NCI-H1436 treated with DMSO at 0.1 percent for 48 hours (cell line): ENCODE measurements around the gene PREP.

Experiments
- DNase-seq: peaks from one replicate; lab custom pipeline; 2025; lab: John Stamatoyannopoulos, UW

PREP gene

GRCh38 chr6:105308840-105309239 lies 94.0 kb downstream of the PREP start:
- no peak for DNase-seq

- DNase-seq = no peak
These were observed 97.4 kb downstream of the PREP start for GRCh38 chr6:105305521-105305920.

- DNase-seq = no peak
These were observed 98.1 kb downstream of the PREP start for GRCh38 chr6:105304825-105305224.

DNA sequence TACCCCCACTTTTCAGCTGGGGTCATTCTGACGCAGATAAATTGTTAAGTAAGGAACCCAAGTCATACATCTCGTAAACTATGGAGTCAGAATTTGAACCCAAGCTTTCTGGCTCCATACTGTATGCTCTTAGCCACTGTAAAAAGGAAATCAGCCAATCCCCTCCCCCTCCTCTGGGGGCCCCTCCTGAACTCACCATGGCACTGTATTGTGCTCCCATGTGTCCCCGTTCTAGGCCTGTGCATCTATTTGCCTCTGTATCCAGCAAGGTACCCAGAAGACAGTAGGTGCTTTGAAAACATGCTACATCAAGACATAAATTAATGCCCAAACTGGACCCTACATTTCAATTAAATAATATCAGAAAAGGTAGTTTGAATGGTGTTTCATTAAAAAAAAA lies 98.5 kb downstream of the PREP start:
- no peak for DNase-seq

GRCh38 chr6:105302617-105303128 lies 100.2 kb downstream of the PREP start:
- no peak for DNase-seq

DNA sequence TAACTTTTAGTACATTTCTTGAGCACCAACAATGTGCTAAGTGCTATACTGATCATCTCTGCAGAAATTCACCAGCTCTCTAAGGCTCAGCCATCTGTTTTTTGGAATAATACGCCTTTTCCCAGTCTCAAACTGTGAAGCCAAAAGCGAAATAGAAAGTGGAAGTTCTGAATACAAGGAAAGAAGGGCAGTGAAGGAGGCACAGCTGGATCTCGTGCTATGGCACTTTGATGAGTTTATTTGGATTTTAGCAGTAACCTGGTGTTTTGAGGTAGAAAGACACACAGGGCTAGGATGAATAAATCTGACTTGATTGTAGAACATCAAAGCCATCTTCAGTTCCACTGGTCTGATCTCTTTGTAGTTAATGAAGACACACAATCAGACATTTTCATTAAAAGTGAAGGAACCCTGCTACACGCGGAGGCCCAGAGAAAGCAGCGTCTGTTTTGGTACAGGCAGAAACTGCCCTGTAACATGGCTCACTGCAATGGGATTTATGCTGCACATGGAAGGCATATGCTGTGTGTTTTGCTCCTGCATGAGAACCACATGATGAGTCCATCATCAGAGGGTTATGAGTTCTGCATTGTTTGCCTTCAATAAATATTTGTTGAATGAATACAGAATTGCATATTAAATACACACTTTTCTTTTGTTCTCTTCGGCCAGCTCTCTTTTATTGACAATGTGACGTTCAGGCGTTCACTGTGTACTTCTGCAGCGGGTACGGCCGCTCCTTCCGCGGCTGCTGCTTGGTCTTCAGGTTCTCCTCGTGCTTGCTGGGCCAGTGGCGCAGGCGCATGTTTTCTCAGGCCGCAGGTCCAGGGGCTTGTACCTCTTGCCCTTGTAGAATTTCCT lies 100.9 kb downstream of the PREP start:
- DNase-seq = no peak

- DNase-seq = no peak
These were observed 101.8 kb downstream of the PREP start for GRCh38 chr6:105301072-105301503.

DNA sequence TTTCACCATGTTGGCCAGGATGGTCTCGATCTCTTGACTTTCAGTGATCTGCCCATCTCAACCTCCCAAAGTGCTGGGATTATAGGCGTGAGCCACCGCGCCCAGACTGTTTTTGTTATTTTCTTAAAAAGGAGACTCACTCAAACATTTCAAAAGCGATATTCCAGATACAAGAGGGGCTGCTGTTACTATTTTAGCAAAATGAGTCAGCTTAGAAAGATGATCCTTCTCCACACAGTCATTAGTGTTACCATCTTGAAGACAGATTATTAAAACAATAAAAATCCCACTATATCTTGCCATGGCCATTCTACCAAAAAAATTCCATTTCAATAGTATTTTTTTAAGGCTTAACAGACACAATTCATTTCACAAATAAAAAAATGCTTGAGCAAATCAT lies 102.8 kb downstream of the PREP start:
- DNase-seq = no peak

DNA sequence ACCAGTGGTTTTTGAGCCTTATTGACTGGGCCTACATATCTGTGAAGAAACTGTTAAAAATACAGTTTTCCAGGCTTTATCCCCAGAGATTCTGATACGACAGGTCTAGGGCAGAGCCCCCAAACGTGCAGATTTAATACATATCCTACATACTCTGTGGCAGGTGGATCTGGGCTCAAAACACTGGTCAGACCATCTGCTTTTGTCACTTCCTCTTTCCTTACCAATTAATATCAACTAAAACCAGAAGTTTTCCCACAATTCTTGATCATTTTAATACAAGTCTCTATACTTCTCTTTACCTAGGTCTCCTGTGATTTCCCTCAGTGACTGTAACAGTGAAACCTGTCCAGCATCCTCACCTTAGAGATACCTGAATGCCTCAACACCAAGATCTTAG lies 108.8 kb downstream of the PREP start:
- DNase-seq = no peak

DNA sequence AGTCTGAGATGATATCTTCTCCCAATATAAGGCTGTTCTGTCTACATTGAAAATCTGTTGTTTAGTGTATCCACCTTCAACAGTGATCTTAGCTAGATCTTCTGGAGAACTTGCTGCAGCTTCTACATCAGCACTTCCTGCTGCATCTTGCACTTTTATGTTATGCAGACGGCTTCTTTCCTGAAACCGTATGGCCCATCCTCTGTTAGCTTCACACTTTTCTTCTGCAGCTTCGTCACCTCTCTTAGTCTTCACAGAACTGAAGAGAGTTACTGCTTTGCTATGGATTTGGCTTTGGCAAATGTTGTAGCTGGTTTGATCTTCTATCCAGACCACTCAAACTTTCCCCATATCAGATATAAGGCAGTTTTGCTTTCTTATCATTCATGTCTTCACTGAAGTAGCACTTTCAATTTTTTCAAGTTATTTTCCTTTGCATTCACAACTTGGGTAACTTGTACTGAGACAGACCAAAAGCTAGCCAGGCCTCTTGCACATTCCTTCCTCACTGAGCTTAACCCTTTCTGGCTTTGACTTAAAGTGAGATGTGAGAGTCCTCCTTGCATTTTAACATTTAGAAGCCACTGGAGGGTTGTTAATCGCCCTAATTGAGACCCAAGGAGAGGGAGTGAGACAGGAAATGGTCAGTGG lies 110.1 kb downstream of the PREP start:
- no peak for DNase-seq

DNA sequence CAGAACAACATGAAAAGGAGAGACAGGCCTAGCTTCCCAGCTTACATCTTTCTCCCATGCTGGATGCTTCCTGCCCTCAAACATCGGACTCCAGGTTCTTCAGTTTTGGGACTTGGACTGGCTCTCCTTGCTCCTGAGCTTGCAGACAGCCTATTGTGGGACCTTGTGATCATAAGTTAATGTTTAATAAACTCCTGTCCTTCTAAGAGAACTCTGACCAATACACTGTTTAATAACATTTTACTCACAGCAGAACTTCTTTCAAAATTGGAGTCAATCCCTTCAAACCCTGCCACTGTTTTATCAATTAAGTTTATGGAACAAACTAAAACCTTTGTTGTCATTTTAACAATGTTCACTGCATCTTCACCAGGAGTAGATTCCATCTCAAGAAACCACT lies 111.4 kb downstream of the PREP start:
- no peak for DNase-seq

- DNase-seq = no peak
These were observed 120.0 kb downstream of the PREP start for GRCh38 chr6:105282631-105283585.

GRCh38 chr6:105280033-105280432 lies 122.8 kb downstream of the PREP start:
- no peak for DNase-seq

DNA sequence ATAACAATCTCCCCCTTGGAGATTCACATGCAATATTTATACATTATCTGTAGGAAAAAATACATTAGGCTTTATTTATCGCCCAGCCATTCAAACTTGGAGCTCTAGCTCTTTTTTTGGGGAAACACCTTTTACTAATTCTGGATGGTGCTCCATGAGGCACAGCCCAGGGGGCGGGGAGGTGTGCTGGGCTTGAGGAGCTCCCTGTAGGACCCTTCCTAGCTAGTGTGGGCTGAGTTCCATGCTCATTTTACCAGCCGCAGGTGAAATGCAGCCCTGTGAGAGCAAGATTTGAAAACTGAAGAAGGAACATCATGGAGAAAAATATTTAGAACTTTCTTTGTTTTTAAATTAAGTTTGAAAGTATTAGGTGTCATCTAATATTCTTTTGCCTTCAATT lies 123.4 kb downstream of the PREP start:
- DNase-seq = no peak

GRCh38 chr6:105278813-105279212 lies 124.1 kb downstream of the PREP start:
- DNase-seq = no peak

GRCh38 chr6:105278035-105278434 lies 124.8 kb downstream of the PREP start:
- DNase-seq = no peak

DNA sequence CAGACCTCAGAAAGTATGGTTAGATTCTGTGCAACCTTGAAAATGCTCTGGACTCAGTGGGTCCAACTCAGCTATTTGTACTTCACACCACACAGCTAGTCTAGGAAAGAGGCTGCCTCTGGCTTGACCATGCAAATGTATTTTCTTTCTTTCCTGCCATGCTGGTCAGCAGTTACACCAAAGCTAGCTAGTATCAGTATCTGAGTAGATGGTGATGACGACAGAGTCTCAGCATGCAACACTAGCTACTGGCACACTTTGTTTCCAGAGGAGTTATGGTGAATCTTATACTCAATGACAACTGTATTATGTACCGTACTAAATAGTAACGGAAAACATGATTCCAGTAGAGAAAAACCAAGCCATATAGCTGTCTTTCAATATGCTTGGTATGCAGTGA lies 126.5 kb downstream of the PREP start:
- no peak for DNase-seq

DNA sequence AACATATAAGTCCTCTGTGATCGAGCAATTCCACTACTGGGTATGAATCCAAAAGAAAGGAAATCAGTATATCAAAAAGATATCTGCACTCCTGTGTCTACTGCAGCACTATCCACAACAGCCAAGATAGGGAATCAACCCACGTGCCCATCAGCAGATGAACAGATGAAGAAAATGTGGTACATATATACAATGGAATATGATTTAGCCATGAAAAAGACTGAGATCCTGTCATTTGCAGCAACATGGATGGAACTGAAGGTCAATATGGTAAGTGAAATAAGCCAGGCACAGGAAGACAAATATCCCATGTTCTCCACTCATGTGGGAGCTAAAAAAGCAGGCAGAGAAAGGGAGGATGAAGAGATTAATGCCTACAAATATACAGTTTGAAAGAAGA lies 127.3 kb downstream of the PREP start:
- no peak for DNase-seq

DNA sequence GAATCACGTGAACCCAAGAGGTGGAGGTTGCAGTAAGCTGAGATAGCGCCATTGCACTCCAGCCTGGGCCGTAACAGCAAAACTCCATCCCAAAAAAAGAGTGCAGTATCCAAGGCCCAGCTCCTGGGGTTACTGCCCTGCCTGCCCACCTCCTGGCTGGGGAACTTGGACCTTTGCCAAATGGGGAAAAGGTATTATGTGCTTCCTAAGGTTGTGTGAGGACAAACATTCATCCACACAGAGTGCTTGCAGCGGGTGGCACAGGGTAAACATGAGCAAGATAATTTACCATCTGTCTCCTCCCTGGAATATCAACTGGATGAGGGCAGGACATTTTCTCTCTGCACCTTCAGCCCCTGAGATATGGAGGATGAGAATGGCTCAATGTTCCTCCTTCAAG lies 128.2 kb downstream of the PREP start:
- no peak for DNase-seq

- DNase-seq = no peak
These were observed 129.3 kb downstream of the PREP start for GRCh38 chr6:105273589-105273988.

DNA sequence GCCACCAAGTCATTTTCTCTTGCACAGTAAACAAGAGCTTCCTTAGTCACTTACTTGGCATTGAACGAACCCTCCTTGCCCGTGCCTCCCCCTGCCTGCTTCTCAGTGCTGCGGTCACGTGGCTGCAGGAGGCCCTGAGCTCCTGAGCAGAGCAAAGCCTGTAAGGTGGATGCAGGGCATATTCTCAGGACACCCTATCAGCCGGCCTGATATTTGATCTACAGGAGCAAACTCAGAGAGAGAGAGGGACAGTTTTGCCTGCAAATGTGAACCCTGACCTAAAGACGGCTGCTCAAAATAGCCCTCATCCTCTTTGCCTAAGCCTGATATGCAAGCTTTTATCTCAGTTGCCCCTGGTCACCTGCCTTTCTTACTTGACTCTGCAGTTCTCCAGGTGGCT lies 130.1 kb downstream of the PREP start:
- no peak for DNase-seq

DNA sequence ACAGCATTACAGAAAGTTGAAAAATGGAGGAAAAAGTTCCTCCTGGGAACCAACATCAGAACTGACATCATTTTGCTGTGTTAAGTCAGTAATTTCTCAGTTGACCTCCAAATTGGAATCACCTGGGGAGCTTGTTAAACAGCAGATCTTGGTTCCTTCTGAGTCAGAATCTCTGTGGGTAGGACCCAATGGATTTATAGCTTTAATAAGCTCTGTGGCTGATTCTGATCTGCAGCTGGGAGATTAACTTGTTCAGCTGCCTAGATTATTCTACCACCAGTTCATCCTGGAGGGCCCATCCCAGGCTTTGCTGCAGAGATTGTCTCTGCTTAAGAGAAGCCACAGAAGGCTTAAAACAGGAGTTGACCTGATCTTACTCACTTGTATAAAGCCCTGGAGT lies 132.4 kb downstream of the PREP start:
- DNase-seq = no peak
